Endothelial cell of umbilical vein (primary cell): ENCODE data around the gene PRUNE2. TPM values are rescaled to one million over a fixed set of nuclear protein-coding genes. Genes with fewer than 3 reads are reported as not detected.
A peak's percentile ranks its signal among the peaks of the same experiment; 100 is the strongest.

Experiments
- BruUV-seq: library from RNA; stranded (reverse); fragments of 400-500 nt; replicated peaks from 2 replicates; lab custom pipeline; 2021; lab: Mats Ljungman, UMichigan
- CTCF ChIA-PET: fragments of 300-600, 350-600 bp; sonication (Branson Sonifier 250); formaldehyde crosslinking; loops from one replicate; lab custom pipeline; 2021; ENCODE audit warnings: antibody characterized with exemption, inconsistent platforms; lab: Charles Lee
- POLR2A ChIA-PET: fragments of 300-600, 350-600 bp; sonication (Branson Sonifier 250); formaldehyde crosslinking; loops from one replicate; lab custom pipeline; 2021; ENCODE audit warnings: antibody characterized with exemption, inconsistent platforms; lab: Charles Lee
- DNase-seq: peaks from one replicate; pipeline ENCODE4 v3.0.0-alpha.2; 2011; ENCODE audit warnings: low read depth, low spot score
- FAIRE-seq: peaks from 2 replicates; lab custom pipeline; 2011; peaks lifted over from hg19 to GRCh38; lab: Jason Lieb, UNC
- H2AFZ ChIP-seq: 2 replicates; pipeline ENCODE4 v1.6.0; 2012; ENCODE audit warnings: low read depth, low read length, control low read depth, inconsistent platforms
- H3K27ac ChIP-seq: 2 replicates; pipeline ENCODE4 v1.5.1; 2011; ENCODE audit warnings: low read depth, mild to moderate bottlenecking, control low read depth, low read length, moderate library complexity; ENCODE audit not compliant: insufficient read depth
- H3K27me3 ChIP-seq, 2 experiments: 2 replicates each; pipeline versions ENCODE4 v1.6.0 to v1.6.1; 2011; ENCODE audit warnings: low read length in 2 of 2, mixed read lengths in 1 of 2; ENCODE audit not compliant: control insufficient read depth in 2 of 2, insufficient read depth in 2 of 2
- H3K36me3 ChIP-seq, 2 experiments: 2 replicates in 1 of 2; 3 replicates in 1 of 2; pipeline ENCODE4 v1.5.1; 2011; ENCODE audit warnings: low read length in 2 of 2, mild to moderate bottlenecking in 1 of 2, moderate library complexity in 1 of 2; ENCODE audit not compliant: control insufficient read depth in 2 of 2, insufficient read depth in 2 of 2; ENCODE audit errors: extremely low read depth in 1 of 2
- H3K4me1 ChIP-seq: 3 replicates; pipeline ENCODE4 v1.5.1; 2011; ENCODE audit warnings: mild to moderate bottlenecking, low read length; ENCODE audit not compliant: control insufficient read depth, insufficient read depth; ENCODE audit errors: extremely low read depth
- H3K4me2 ChIP-seq: 2 replicates; pipeline ENCODE4 v1.6.1; 2011; ENCODE audit warnings: low read length, control low read depth, mixed read lengths; ENCODE audit not compliant: insufficient read depth
- H3K4me3 ChIP-seq, 3 experiments: fragments of 200-600 bp in 1 of 3; sonication (generic), shearing (Covaris generic) in 1 of 3; replicated peaks in 1 of 3; 2 replicates each; pipeline ENCODE4 v1.5.1; 2011 to 2016; ENCODE audit warnings: control low read depth in 3 of 3, low read length in 3 of 3, mild to moderate bottlenecking in 2 of 3, inconsistent platforms in 1 of 3, low read depth in 1 of 3, moderate library complexity in 1 of 3; ENCODE audit not compliant: insufficient read depth in 1 of 3
- H3K79me2 ChIP-seq: 2 replicates; pipeline ENCODE4 v1.6.0; 2012; ENCODE audit warnings: low read length, inconsistent platforms; ENCODE audit not compliant: control insufficient read depth, insufficient read depth
- H3K9ac ChIP-seq: replicated peaks from 2 replicates; pipeline ENCODE3; 2011; ENCODE audit warnings: low read length, control low read depth; ENCODE audit not compliant: insufficient read depth; ENCODE audit errors: extremely low read depth
- H3K9me1 ChIP-seq: replicated peaks from 3 replicates; pipeline ENCODE4 v1.6.0; 2011; ENCODE audit warnings: mild to moderate bottlenecking, low read length; ENCODE audit not compliant: control insufficient read depth, insufficient read depth; ENCODE audit errors: extremely low read depth
- H3K9me3 ChIP-seq: replicated peaks from 2 replicates; pipeline ENCODE4 v1.5.1; 2012; ENCODE audit warnings: low read length, inconsistent platforms; ENCODE audit not compliant: control insufficient read depth, insufficient read depth
- H4K20me1 ChIP-seq: replicated peaks from 2 replicates; pipeline ENCODE3; 2011; ENCODE audit warnings: mild to moderate bottlenecking, low read length; ENCODE audit not compliant: control insufficient read depth, insufficient read depth; ENCODE audit errors: extremely low read depth
- EZH2 ChIP-seq: IDR thresholded peaks from 2 replicates; pipeline ENCODE4 v1.6.1; 2012; ENCODE audit warnings: borderline replicate concordance, low read depth, mild to moderate bottlenecking, moderate library complexity, low read length, inconsistent platforms; ENCODE audit not compliant: severe bottlenecking
- FOS ChIP-seq: IDR thresholded peaks from 2 replicates; pipeline ENCODE4 v1.6.1; 2011; ENCODE audit warnings: mild to moderate bottlenecking, low read length, moderate library complexity, borderline replicate concordance; ENCODE audit not compliant: insufficient read depth
- GATA2 ChIP-seq: IDR thresholded peaks from 2 replicates; pipeline ENCODE4 v1.7.0; 2011; ENCODE audit warnings: low read depth, mild to moderate bottlenecking, moderate library complexity, mixed read lengths, low read length; ENCODE audit not compliant: insufficient read length, insufficient read depth
- dilution Hi-C: fragments of 300-500 bp; cut with MboI; formaldehyde crosslinking; loops from one replicate; pipeline ENCODE4 v1.15.0; 2019; ENCODE audit warnings: low sequenced_read_pairs; ENCODE audit not compliant: extremely low pct_ligation_motif_present
- intact Hi-C: fragments of 100-400 bp; cut with micrococcal nuclease; formaldehyde crosslinking; loops from one replicate; pipeline ENCODE4 v1.10.0; 2022
- polyA plus RNA-seq, 4 experiments: library from polyadenylated mRNA; depleted of rRNA in 3 of 4; stranded (reverse) in 3 of 4; unstranded in 1 of 4; fragments of >200 nt; gene quantifications; 2 replicates each; pipeline versions ENCODE4 v1.2.1 to v1.2.3, GENCODE V29; 2011 to 2012; ENCODE audit warnings: missing spikeins in 1 of 4
- total RNA-seq: library from RNA; stranded (reverse); gene quantifications from 2 replicates; pipeline ENCODE4 v1.2.3, GENCODE V29; 2021

The PRUNE2 gene
- total and polyA plus RNA-seq, 2 donors (not counting 3 experiments of a cell fraction or from before 2014, with no cell fraction given): 15.8 to 21.7 TPM

GRCh38 chr9:76646249-76646648 is 259.7 kb downstream of the PRUNE2 start:
- Histone ChIP-seq H3K9me1 (no peaks in the 10 kb centered on the region), H4K20me1 (no peaks in the 10 kb centered on the region), H2AFZ (no peak overlapping the region), H3K27me3 (no peaks in the 10 kb centered on the region), H3K4me1 (peaks cover 13% of the 10 kb centered on the region), H3K4me2 (no peak overlapping the region), H3K36me3 (peaks cover 0 to 3% of the 10 kb centered on the region in 2 experiments), H3K4me3 (no peak overlapping the region), H3K79me2 (no peaks in the 10 kb centered on the region), H3K9ac (no peak overlapping the region), H3K27ac (no peak overlapping the region), H3K9me3 (no peaks in the 10 kb centered on the region)
- ChIA-PET POLR2A (interaction anchor here (1.0 kb wide), 1 partner anchor 8 kb away, joined by 3 read pairs; no protein-coding TSS in a partner anchor), CTCF (interaction anchor here (1.1 to 2.5 kb wide), 2 partner anchors 12 to 43 kb away, joined by 3 to 7 read pairs; no protein-coding TSS in a partner anchor)
- dilution Hi-C loops: no loop called here
- DNase-seq: no peak
- no peak for TF ChIP-seq EZH2
- peak; percentile 45 for TF ChIP-seq GATA2
- BruUV-seq: no TSS peak
- peak; percentile 26 for FAIRE-seq
- intact Hi-C loops: no loop called here

- H3K36me3 ChIP-seq: peaks cover 0 to 3% of the 10 kb centered on the region in 2 experiments
- no peaks in the 10 kb centered on the region for H3K79me2 ChIP-seq
- no peak overlapping the region for H3K9ac ChIP-seq
- H3K9me3 ChIP-seq: no peaks in the 10 kb centered on the region
- DNase-seq (no peak), FAIRE-seq (no peak)
- no peak overlapping the region for H3K27ac ChIP-seq
- H3K4me3 ChIP-seq: no peak overlapping the region
- TF ChIP-seq FOS: no peak
- no peak overlapping the region for H3K4me2 ChIP-seq
- no peaks in the 10 kb centered on the region for H4K20me1 ChIP-seq
- peaks cover 3% of the 10 kb centered on the region for H3K4me1 ChIP-seq
- no peak overlapping the region for H2AFZ ChIP-seq
- CTCF ChIA-PET: interaction anchor here (2.5 kb wide), 1 partner anchor 14 kb away, joined by 7 read pairs; no protein-coding TSS in a partner anchor
- H3K27me3 ChIP-seq: no peaks in the 10 kb centered on the region
- POLR2A ChIA-PET: no interaction called here
- no peaks in the 10 kb centered on the region for H3K9me1 ChIP-seq
- dilution Hi-C loops: no loop called here
- no TSS peak for BruUV-seq
- intact Hi-C loops: no loop called here
These were observed 261.2 kb downstream of the PRUNE2 start for GRCh38 chr9:76644647-76645250.
